GM12892 (cell line): ENCODE results near the gene THADA.

ENCODE experiments used
- POLR2A ChIP-seq: IDR thresholded peaks from 2 replicates; pipeline ENCODE4 v1.6.1; 2011; ENCODE audit warnings: low read depth, low read length, control low read depth
- POLR2AphosphoS5 ChIP-seq: IDR thresholded peaks from 2 replicates; pipeline ENCODE4 v1.6.1; 2011; ENCODE audit warnings: low read depth, low read length, control low read depth

- TF ChIP-seq POLR2AphosphoS5 (no peak), POLR2A (no peak)
These were observed 134.3 kb downstream of the THADA start for GRCh38 chr2:43461453-43462073.
